K562 (cell line): Measurements from ENCODE around the gene ALK.

Experiments used
- ATF2 ChIP-seq: sonication (generic); formaldehyde crosslinking; IDR thresholded peaks from 2 replicates; pipeline ENCODE4 v1.8.1; 2022; ENCODE audit warnings: missing genetic modification reagents
- COPS2 ChIP-seq: fragments of 450-650 bp; conservative IDR thresholded peaks from 2 replicates; pipeline ENCODE4 v1.6.1; 2016; ENCODE audit warnings: mild to moderate bottlenecking, moderate library complexity
- CTCF ChIP-seq, 3 experiments: IDR thresholded peaks in 2 of 3; conservative IDR thresholded peaks in 1 of 3; 2 replicates each; pipeline ENCODE4 v1.5.1; 2011 to 2012; ENCODE audit warnings: low read length in 3 of 3, mild to moderate bottlenecking in 3 of 3, control low read depth in 2 of 3, improper control_type of control experiment in 1 of 3, inconsistent platforms in 1 of 3, low read depth in 1 of 3, mixed read lengths in 1 of 3, moderate library complexity in 1 of 3; ENCODE audit not compliant: insufficient read depth in 2 of 3
- NFYB ChIP-seq: IDR thresholded peaks from 2 replicates; pipeline ENCODE4 v1.6.1; 2011; ENCODE audit warnings: mild to moderate bottlenecking, moderate library complexity; ENCODE audit not compliant: insufficient read length; ENCODE audit errors: extremely low read depth
- POLR2AphosphoS5 ChIP-seq: IDR thresholded peaks from 2 replicates; pipeline ENCODE4 v1.6.1; 2011; ENCODE audit warnings: mild to moderate bottlenecking, low read depth, low read length, moderate library complexity; ENCODE audit not compliant: control insufficient read depth, insufficient read depth
- RAD21 ChIP-seq, 2 experiments: fragments of 250-450 bp in 1 of 2; fragments of 450-650 bp in 1 of 2; sonication (Bioruptor Pico) in 1 of 2; formaldehyde crosslinking in 1 of 2; IDR thresholded peaks in 1 of 2; conservative IDR thresholded peaks in 1 of 2; 2 replicates each; pipeline versions ENCODE4 v1.4.0 to v1.8.0; 2020 to 2022; ENCODE audit warnings: mild to moderate bottlenecking in 2 of 2, moderate library complexity in 1 of 2
- RBM15 ChIP-seq: fragments of 200-400 bp; formaldehyde crosslinking; IDR thresholded peaks from 2 replicates; pipeline ENCODE4 v1.6.1; 2018; ENCODE audit warnings: mild to moderate bottlenecking, low read length, moderate library complexity; ENCODE audit not compliant: insufficient read depth
- TGIF2 ChIP-seq: sonication (generic); formaldehyde crosslinking; IDR thresholded peaks from 2 replicates; pipeline ENCODE4 v1.8.1; 2022; ENCODE audit warnings: mild to moderate bottlenecking, missing genetic modification reagents, moderate library complexity
- ZNF512 ChIP-seq: IDR thresholded peaks from 2 replicates; pipeline ENCODE4 v1.6.1; 2016; ENCODE audit warnings: missing genetic modification characterization, missing compliant biosample characterization

- TF ChIP-seq NFYB (no peak), ZNF512 (tag) (no peak), POLR2AphosphoS5 (no peak), COPS2 (no peak), RAD21 (CRISPR knock-in tag; conservative IDR thresholded peaks at IDR 0.05 in 1 of 2, IDR thresholded peaks at IDR 0.05 in 1 of 2) (no peak), ATF2 (CRISPR knock-in tag) (no peak), TGIF2 (CRISPR knock-in tag) (no peak), CTCF (IDR thresholded peaks at IDR 0.05 in 2 of 3, conservative IDR thresholded peaks at IDR 0.05 in 1 of 3; ENCODE audit: insufficient read depth in 2 of 3, low read depth in 1 of 3, low read length in 3 of 3) (no peak), RBM15 (no peak)
These were observed 678.6 kb downstream of the ALK start for GRCh38 chr2:29242621-29243375.
